Mucosa of descending colon (tissue), 3 donors: ENCODE measurements around the gene FBXO31. TPM values are rescaled to one million over a fixed set of nuclear protein-coding genes. Genes with fewer than 3 reads are reported as not detected.
A peak's percentile ranks its signal among the peaks of the same experiment; 100 is the strongest.

Source experiments
- ATAC-seq: fragments of 200-7000 bp; cut with Tn5 transposase; one replicate; pipeline ENCODE4 v1.9.1; 2020; ENCODE audit warnings: mild to moderate bottlenecking, moderate library complexity
- DNase-seq, 3 donors: peaks; one replicate each; pipeline ENCODE4 v3.0.0-alpha.2; 2020
- H3K36me3 ChIP-seq: fragments of 200-600 bp; one replicate; pipeline ENCODE4 v1.8.0; 2021; ENCODE audit warnings: low read depth, mild to moderate bottlenecking
- H3K4me1 ChIP-seq: fragments of 200-600 bp; one replicate; pipeline ENCODE4 v1.8.0; 2021; ENCODE audit warnings: low read depth, mild to moderate bottlenecking
- H3K4me3 ChIP-seq: fragments of 200-600 bp; one replicate; pipeline ENCODE4 v1.8.0; 2021; ENCODE audit warnings: mild to moderate bottlenecking
- H3K9me3 ChIP-seq: fragments of 200-600 bp; one replicate; pipeline ENCODE4 v1.8.0; 2021; ENCODE audit warnings: mild to moderate bottlenecking
- CTCF ChIP-seq: fragments of 200-600 bp; IDR thresholded peaks from one replicate; pipeline ENCODE4 v1.8.0; 2022; ENCODE audit warnings: antibody characterized with exemption, mild to moderate bottlenecking
- intact Hi-C, 2 donors: fragments of 100-400 bp; cut with DNase I in 1 of 2; cut with micrococcal nuclease in 1 of 2; formaldehyde crosslinking; loops; one replicate each; pipeline versions ENCODE4 v1.11.0 to v1.11.1; 2022; cut with DNase I, micrococcal nuclease
- total RNA-seq, 3 donors: library from RNA; stranded (reverse); fragmentation: NEBNext Ultra II Directional in 2 of 3; extraction: Animal tissue kit (Norgen Biotek cat#: 25700) in 2 of 3; gene quantifications; one replicate each; pipeline versions ENCODE4 v1.2.1 to v1.2.4, GENCODE V29; 2021 to 2023
- donor health status: DM: no; HTN: no; CAD: no; lungs with moderate emphysema.
- donor health status: DM: no; HTN: no; CAD: no.
- donor health status: DM: no; HTN: yes; CAD: no.

Gene FBXO31
- total RNA-seq, 3 donors from 2014 or later, result 54.2 to 104 (median 63.9) TPM

DNA sequence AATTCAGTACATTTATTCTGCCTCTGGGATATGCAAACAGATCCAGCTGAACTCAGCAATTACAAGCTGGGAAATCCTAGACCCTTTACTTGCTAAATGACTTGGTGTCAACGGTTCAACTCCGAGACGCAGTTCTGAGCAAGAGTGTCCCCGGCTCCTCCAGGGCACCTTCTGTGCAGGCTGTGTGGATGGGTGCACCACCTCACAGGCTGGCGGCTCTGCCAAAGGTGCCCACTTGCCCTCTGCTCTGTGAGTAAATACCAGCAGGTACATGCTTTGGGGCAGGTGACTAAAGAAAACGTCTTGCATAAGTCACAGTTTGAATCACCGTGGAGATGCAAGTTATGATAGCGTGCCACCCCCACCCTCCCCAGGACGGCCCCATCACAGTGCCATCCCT is 31.9 kb upstream of the FBXO31 start:
- intact Hi-C loops, result no loop called here
- ATAC-seq, result no peak
- Histone ChIP-seq H3K9me3 (no peaks in the 10 kb centered on the region), H3K4me1 (no peaks in the 10 kb centered on the region), H3K36me3 (peaks cover 15% of the 10 kb centered on the region), H3K4me3 (no peak overlapping the region)
- no peak for TF ChIP-seq CTCF
- DNase-seq, result no peak

- ATAC-seq (peak; percentile 44), DNase-seq (no peak)
- no peaks in the 10 kb centered on the region for H3K4me1 ChIP-seq
- peaks cover 15% of the 10 kb centered on the region for H3K36me3 ChIP-seq
- TF ChIP-seq CTCF, result no peak
- H3K9me3 ChIP-seq, result no peaks in the 10 kb centered on the region
- no peak overlapping the region for H3K4me3 ChIP-seq
- intact Hi-C loops, result no loop called here
These were observed 30.7 kb upstream of the FBXO31 start for GRCh38 chr16:87414251-87414680.

DNA sequence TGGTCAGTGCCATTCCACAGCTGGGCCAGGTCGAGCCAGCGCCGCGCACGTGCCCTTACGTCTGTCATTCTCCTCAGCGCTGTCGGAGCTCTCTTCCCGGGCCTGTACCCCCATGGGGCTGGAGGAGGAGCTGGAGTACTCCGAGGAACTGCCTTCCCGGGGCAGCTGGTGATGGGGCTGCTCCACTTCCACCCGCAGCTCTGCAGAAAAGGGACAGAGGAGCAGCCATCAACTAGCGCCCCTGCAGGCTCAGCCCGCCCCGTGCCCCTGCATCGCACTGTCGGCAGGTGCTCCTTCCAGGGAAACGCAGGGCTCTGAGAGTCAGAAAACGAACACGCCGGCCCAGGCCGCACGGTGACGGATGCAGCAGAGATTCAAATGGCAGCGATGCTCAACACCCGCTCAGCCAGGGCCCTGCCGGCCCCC is 29.4 kb upstream of the FBXO31 start:
- intact Hi-C loops, result no loop called here
- no peaks in the 10 kb centered on the region for H3K4me1 ChIP-seq
- peaks cover 15% of the 10 kb centered on the region for H3K36me3 ChIP-seq
- H3K4me3 ChIP-seq, result no peak overlapping the region
- H3K9me3 ChIP-seq, result no peaks in the 10 kb centered on the region
- DNase-seq (no peak), ATAC-seq (no peak)
- no peak for TF ChIP-seq CTCF

DNA sequence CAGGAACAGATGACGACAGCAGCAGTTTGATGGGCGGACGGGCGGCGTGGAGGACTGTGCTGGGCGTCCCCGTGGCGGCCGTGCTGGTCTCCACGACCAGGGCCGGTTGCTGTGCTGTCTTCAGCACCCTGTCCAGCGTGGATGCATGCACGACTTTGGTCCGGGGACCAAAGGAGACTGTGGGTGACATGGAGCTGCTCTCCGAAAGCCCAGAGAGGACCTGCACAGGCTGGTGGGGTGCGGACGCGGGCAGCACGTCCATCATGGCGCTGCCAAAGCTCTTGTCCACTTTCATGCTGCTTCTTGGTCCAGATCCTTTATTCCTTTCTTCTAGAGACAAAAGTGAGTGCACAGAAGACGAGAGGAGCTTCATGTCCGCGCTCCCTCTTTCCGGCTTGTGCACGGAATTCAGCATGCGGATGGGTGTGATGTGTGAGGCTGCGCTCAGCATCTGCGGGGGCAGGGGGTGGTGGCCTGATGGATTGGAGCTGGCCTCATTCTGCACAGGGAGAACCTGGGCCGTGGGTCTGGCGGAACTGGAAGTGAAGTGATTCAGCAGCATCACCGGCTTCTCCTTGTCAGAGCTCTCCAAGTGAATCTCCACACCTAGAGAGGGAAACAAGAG is 28.9 kb upstream of the FBXO31 start:
- Histone ChIP-seq H3K4me3 (no peak overlapping the region), H3K36me3 (peaks cover 15% of the 10 kb centered on the region), H3K4me1 (no peaks in the 10 kb centered on the region), H3K9me3 (no peaks in the 10 kb centered on the region)
- TF ChIP-seq CTCF, result no peak
- ATAC-seq (no peak), DNase-seq (no peak)
- intact Hi-C loops, result no loop called here

DNA sequence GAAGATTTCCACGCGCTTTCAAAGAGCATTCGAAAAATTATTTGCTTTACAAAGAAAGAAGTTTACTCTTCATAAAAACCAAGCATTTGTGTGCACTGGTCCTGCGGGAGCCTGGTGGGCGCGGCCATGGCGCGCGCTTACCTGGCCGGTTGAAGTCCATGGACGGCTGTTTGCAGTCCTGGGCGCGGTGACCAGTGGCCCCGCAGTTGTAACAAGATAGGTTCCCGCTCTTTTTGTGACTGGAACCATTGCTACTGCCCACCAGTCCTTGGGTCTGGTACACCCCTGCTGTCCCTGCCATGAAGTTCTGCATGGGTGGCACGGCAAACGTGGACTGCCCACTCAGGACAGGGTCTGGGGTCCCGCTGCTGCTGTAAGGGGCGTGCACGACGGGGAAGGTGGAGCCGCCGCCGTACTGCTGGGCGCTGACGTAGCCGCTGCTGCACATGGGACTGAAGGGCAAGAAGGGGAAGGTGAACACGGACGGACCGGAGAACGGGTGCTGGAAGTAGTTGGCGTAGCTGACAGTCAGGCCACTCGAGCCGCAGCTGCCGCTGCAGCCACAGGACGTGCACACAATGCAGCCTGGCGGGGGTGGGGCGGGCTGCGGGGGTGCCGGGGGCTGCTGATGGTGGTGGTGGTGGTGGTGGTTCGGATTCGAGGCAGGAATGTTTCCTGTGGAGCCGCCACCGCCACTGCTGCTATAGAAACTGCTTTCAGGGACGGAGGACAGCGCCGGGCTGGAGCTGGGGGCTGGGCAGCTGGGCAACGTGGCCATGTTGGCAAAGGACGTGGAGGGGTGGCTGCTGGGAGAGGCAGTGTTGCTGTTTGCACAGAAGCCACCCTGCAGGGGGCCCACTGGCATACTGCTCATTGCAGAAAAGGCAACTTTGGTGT is 28.0 kb upstream of the FBXO31 start:
- DNase-seq (no peak), ATAC-seq (peak; percentile 57)
- TF ChIP-seq CTCF, result no peak
- Histone ChIP-seq H3K4me1 (no peaks in the 10 kb centered on the region), H3K36me3 (peaks cover 8% of the 10 kb centered on the region), H3K4me3 (no peak overlapping the region), H3K9me3 (no peaks in the 10 kb centered on the region)
- intact Hi-C loops, result no loop called here
